SK-N-SH (cell line): ENCODE data around the gene LTBR. TPM values are rescaled to one million over a fixed set of nuclear protein-coding genes. Genes with fewer than 3 reads are reported as not detected.

Experiments used
- CTCF ChIA-PET: fragments of 300-600, 350-600 bp; formaldehyde crosslinking; extraction: SDS; loops from one replicate; lab custom pipeline; 2021; lab: Yijun Ruan, JAX
- POLR2A ChIA-PET: fragments of 350-600 bp; sonication (Branson Sonifier 250); formaldehyde crosslinking; extraction: SDS; loops from one replicate; lab custom pipeline; 2020; ENCODE audit warnings: antibody characterized with exemption, inconsistent platforms; lab: Yijun Ruan, JAX
- DNase-seq: peaks from one replicate; pipeline ENCODE4 v3.0.0; 2012
- H2AFZ ChIP-seq: fragments of 200-600 bp; sonication (generic); 2 replicates; pipeline ENCODE4 v1.8.1; 2016; ENCODE audit warnings: antibody characterized with exemption, mild to moderate bottlenecking, low read depth
- H3F3A ChIP-seq: fragments of 200-600 bp; sonication (generic); replicated peaks from 2 replicates; pipeline ENCODE3; 2016; ENCODE audit warnings: antibody characterized with exemption, mild to moderate bottlenecking; ENCODE audit not compliant: insufficient read depth
- H3K27ac ChIP-seq, 2 experiments: fragments of 200-500 bp in 1 of 2; fragments of 200-600 bp in 1 of 2; sonication (Bioruptor generic) in 1 of 2; sonication (generic), shearing (Covaris generic) in 1 of 2; 2 replicates each; pipeline versions ENCODE4 v1.5.1 to v1.6.1; 2014 to 2016; ENCODE audit warnings: low read depth in 2 of 2, inconsistent platforms in 1 of 2, low read length in 1 of 2, mild to moderate bottlenecking in 1 of 2, mixed read lengths in 1 of 2
- H3K27me3 ChIP-seq: fragments of 200-600 bp; sonication (generic), shearing (Covaris generic); 2 replicates; pipeline ENCODE4 v1.6.1; 2016; ENCODE audit warnings: mixed run types; ENCODE audit not compliant: insufficient read depth
- H3K36me3 ChIP-seq, 2 experiments: fragments of 200-500 bp in 1 of 2; fragments of 200-600 bp in 1 of 2; sonication (Bioruptor generic) in 1 of 2; sonication (generic) in 1 of 2; replicated peaks in 1 of 2; 2 replicates each; pipeline versions ENCODE3 to v1.5.1; 2014 to 2016; ENCODE audit warnings: low read length in 1 of 2, mild to moderate bottlenecking in 1 of 2; ENCODE audit not compliant: insufficient read depth in 2 of 2, control insufficient read depth in 1 of 2
- H3K4me1 ChIP-seq, 2 experiments: fragments of 200-500 bp in 1 of 2; fragments of 200-600 bp in 1 of 2; sonication (Bioruptor generic) in 1 of 2; sonication (generic), shearing (Covaris generic) in 1 of 2; 2 replicates each; pipeline versions ENCODE4 v1.5.1 to v1.6.1; 2014 to 2016; ENCODE audit warnings: low read depth in 1 of 2, low read length in 1 of 2, mixed run types in 1 of 2; ENCODE audit not compliant: insufficient read depth in 2 of 2, control insufficient read depth in 1 of 2
- H3K4me2 ChIP-seq: fragments of 200-600 bp; sonication (generic), shearing (Covaris generic); 2 replicates; pipeline ENCODE4 v1.6.1; 2017; ENCODE audit warnings: mixed run types
- H3K4me3 ChIP-seq, 2 experiments: fragments of 200-500 bp in 1 of 2; fragments of 200-600 bp in 1 of 2; sonication (Bioruptor generic) in 1 of 2; sonication (generic), shearing (Covaris generic) in 1 of 2; 2 replicates each; pipeline versions ENCODE4 v1.5.1 to v1.8.1; 2014 to 2016; ENCODE audit warnings: low read depth in 2 of 2, inconsistent platforms in 1 of 2, low read length in 1 of 2, mild to moderate bottlenecking in 1 of 2, mixed read lengths in 1 of 2, moderate library complexity in 1 of 2
- H3K79me2 ChIP-seq: fragments of 200-600 bp; sonication (generic); 2 replicates; pipeline ENCODE4 v1.8.1; 2017; ENCODE audit warnings: mild to moderate bottlenecking; ENCODE audit not compliant: insufficient read depth
- H3K9ac ChIP-seq: fragments of 200-600 bp; sonication (generic); 2 replicates; pipeline ENCODE4 v1.6.1; 2017; ENCODE audit warnings: mixed run types
- H3K9me2 ChIP-seq: fragments of 200-600 bp; sonication (generic); 2 replicates; pipeline ENCODE4 v1.6.1; 2017; ENCODE audit warnings: mixed run types
- H3K9me3 ChIP-seq: fragments of 200-600 bp; sonication (generic); 2 replicates; pipeline ENCODE4 v1.6.1; 2017; ENCODE audit warnings: mixed run types, mild to moderate bottlenecking, moderate library complexity
- H4K20me1 ChIP-seq: fragments of 200-600 bp; sonication (generic); 2 replicates; pipeline ENCODE4 v1.6.1; 2017; ENCODE audit warnings: mild to moderate bottlenecking, mixed run types; ENCODE audit not compliant: insufficient read depth
- ELF1 ChIP-seq: IDR thresholded peaks from 2 replicates; pipeline ENCODE4 v1.4.0; 2012
- EZH2phosphoT487 ChIP-seq: fragments of 200-600 bp; sonication (generic); IDR thresholded peaks from 2 replicates; pipeline ENCODE4 v1.6.1; 2017; ENCODE audit warnings: low read depth, mixed run types, mild to moderate bottlenecking, antibody characterized with exemption, moderate library complexity, borderline replicate concordance
- FOSL2 ChIP-seq: IDR thresholded peaks from 2 replicates; pipeline ENCODE4 v1.4.0; 2012; ENCODE audit warnings: low read depth, mild to moderate bottlenecking, moderate library complexity, borderline replicate concordance
- FOXJ3 ChIP-seq: sonication (generic); formaldehyde crosslinking; IDR thresholded peaks from 2 replicates; pipeline ENCODE4 v1.5.1; 2020; ENCODE audit warnings: mild to moderate bottlenecking, missing genetic modification reagents
- FOXM1 ChIP-seq: IDR thresholded peaks from 2 replicates; pipeline ENCODE4 v1.4.0; 2012; ENCODE audit warnings: low read depth, mild to moderate bottlenecking
- GABPA ChIP-seq: IDR thresholded peaks from 2 replicates; pipeline ENCODE4 v1.4.0; 2012; ENCODE audit warnings: low read depth, mild to moderate bottlenecking
- JUND ChIP-seq: IDR thresholded peaks from 2 replicates; pipeline ENCODE4 v1.4.0; 2012
- MEF2A ChIP-seq: IDR thresholded peaks from 2 replicates; pipeline ENCODE4 v1.4.0; 2012; ENCODE audit warnings: low read depth, borderline replicate concordance
- NFIC ChIP-seq: IDR thresholded peaks from 2 replicates; pipeline ENCODE4 v1.4.0; 2012; ENCODE audit warnings: borderline replicate concordance
- NRF1 ChIP-seq: IDR thresholded peaks from 2 replicates; pipeline ENCODE4 v1.6.1; 2012; ENCODE audit warnings: low read depth, mild to moderate bottlenecking, low read length
- POLR2AphosphoS5 ChIP-seq: IDR thresholded peaks from 2 replicates; pipeline ENCODE4 v1.6.1; 2012; ENCODE audit warnings: low read depth, low read length
- RCOR1 ChIP-seq: fragments of 150-350 bp; IDR thresholded peaks from 2 replicates; pipeline ENCODE4 v1.6.1; 2017; ENCODE audit warnings: antibody characterized with exemption, low read length
- RFX5 ChIP-seq: IDR thresholded peaks from 2 replicates; pipeline ENCODE4 v1.6.1; 2012; ENCODE audit warnings: mild to moderate bottlenecking, improper control_type of control experiment, low read length
- RXRA ChIP-seq: IDR thresholded peaks from 2 replicates; pipeline ENCODE4 v1.4.0; 2012; ENCODE audit warnings: low read depth, mild to moderate bottlenecking, borderline replicate concordance
- SMC3 ChIP-seq: IDR thresholded peaks from 2 replicates; pipeline ENCODE4 v1.6.1; 2012; ENCODE audit warnings: low read depth, low read length, improper control_type of control experiment
- TCF12 ChIP-seq: IDR thresholded peaks from 2 replicates; pipeline ENCODE4 v1.4.0; 2012
- TEAD4 ChIP-seq: IDR thresholded peaks from 2 replicates; pipeline ENCODE4 v1.4.0; 2012; ENCODE audit warnings: mild to moderate bottlenecking, borderline replicate concordance; ENCODE audit not compliant: insufficient read depth
- YY1 ChIP-seq: IDR thresholded peaks from 2 replicates; pipeline ENCODE4 v1.4.0; 2012; ENCODE audit warnings: low read depth, mild to moderate bottlenecking
- WGBS: methylation state at CpG from one replicate; pipeline ENCODE4 v1.1.6; 2017; ENCODE audit warnings: low lambda C conversion rate; 5-methylcytosine and 5-hydroxymethylcytosine counted together
- polyA plus RNA-seq, 3 experiments: library from polyadenylated mRNA; depleted of rRNA; stranded (reverse); fragments of >200 nt; gene quantifications; 2 replicates each; pipeline ENCODE4 v1.2.3, GENCODE V29; 2012
- TF ChIP-seq, protein P1 (sequence below): IDR thresholded peaks from 2 replicates; pipeline ENCODE4 v1.4.0; 2012; ENCODE audit warnings: low read depth, borderline replicate concordance
- TF ChIP-seq, protein P2 (sequence below): fragments of 150-350 bp; IDR thresholded peaks from 2 replicates; pipeline ENCODE4 v1.6.1; 2017; ENCODE audit warnings: antibody characterized with exemption, low read length, low read depth, borderline replicate concordance
- TF ChIP-seq, protein P3 (sequence below): fragments of 150-350 bp; IDR thresholded peaks from 2 replicates; pipeline ENCODE4 v1.6.1; 2016; ENCODE audit warnings: mild to moderate bottlenecking, low read depth, low read length
- TF ChIP-seq, protein P4 (sequence below): IDR thresholded peaks from 2 replicates; pipeline ENCODE4 v1.4.0; 2012; ENCODE audit warnings: low read depth

LTBR gene
- polyA plus RNA-seq, 1 of the 3 experiments (the other 2 are of a cell fraction) = 0.12 TPM

DNA sequence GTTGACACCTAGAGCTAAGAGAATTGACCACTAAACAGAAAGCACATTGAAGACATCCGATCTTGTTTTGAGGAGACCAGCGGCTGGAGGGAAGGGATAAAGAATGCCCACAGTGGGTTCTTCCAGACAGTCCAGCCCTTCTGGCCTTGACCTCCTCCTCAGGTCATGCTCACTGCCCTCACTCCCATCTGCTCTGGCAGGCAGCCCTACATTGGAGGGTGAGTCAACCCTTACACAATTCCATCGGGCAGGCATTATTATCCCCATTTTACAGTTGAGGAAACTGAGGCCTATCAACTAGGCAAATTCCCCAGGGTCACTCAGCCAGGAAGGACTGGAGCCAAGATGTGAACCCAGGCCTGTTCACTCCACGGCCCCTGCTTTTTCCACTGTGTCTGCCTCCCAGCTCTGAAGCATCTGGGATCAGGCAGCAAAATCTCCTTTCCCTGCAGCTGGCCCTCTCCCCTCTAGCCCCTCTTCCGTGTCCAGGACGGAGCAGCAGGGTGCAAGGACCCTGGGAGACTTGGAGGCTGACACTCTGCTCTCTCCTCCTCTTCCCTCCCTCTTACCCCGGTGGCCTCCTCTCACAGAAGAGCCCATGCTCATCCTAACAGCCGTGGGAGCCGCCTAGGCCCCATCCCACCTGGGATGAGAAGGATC lies 13.9 kb upstream of the LTBR start:
- ChIA-PET POLR2A (interaction anchor here (0.6 kb wide), 1 partner anchor 184 kb away, joined by 4 read pairs; no protein-coding TSS in a partner anchor), CTCF (interaction anchor here (1.5 to 1.6 kb wide), 2 partner anchors 95 to 382 kb away, joined by 3 to 4 read pairs; no protein-coding TSS in a partner anchor)
- Histone ChIP-seq H2AFZ (peak overlapping the region; percentile 38; the same call in 1 of the 2 replicates), H3K4me2 (0 out of 2 replicates have a peak overlapping the region, but pooled peaks have one; percentile 54), H3K9ac (peak overlapping the region; percentile 47; the same call in 1 of the 2 replicates), H3K4me1 (peaks cover 3 to 26% of the 10 kb centered on the region in 2 experiments; a peak in 3 of 4 replicates), H3K36me3 (no peaks in the 10 kb centered on the region), H3K79me2 (no peaks in the 10 kb centered on the region), H4K20me1 (no peaks in the 10 kb centered on the region), H3K4me3 (no peak overlapping the region), H3K27ac (peak overlapping the region in 1 of 2 experiments; percentile 74; a peak in 2 of 4 replicates), H3F3A (peaks cover 21% of the 10 kb centered on the region), H3K9me2 (no peaks in the 10 kb centered on the region), H3K9me3 (no peaks in the 10 kb centered on the region), H3K27me3 (no peaks in the 10 kb centered on the region)
- 80% methylated on average over 7 of the region's 9 CpGs for WGBS
- DNase-seq = no peak
- TF ChIP-seq JUND = no peak
- TF ChIP-seq RFX5 = no peak
- TF ChIP-seq NFIC = no peak
- TF ChIP-seq FOXM1 = no peak
- no peak for TF ChIP-seq MEF2A
- TF ChIP-seq FOXJ3 (CRISPR knock-in tag) = no peak
- no peak for TF ChIP-seq ELF1
- no peak for TF ChIP-seq EZH2phosphoT487
- no peak for TF ChIP-seq SMC3
- TF ChIP-seq, protein P1, sequence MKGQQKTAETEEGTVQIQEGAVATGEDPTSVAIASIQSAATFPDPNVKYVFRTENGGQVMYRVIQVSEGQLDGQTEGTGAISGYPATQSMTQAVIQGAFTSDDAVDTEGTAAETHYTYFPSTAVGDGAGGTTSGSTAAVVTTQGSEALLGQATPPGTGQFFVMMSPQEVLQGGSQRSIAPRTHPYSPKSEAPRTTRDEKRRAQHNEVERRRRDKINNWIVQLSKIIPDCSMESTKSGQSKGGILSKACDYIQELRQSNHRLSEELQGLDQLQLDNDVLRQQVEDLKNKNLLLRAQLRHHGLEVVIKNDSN = no peak

DNA sequence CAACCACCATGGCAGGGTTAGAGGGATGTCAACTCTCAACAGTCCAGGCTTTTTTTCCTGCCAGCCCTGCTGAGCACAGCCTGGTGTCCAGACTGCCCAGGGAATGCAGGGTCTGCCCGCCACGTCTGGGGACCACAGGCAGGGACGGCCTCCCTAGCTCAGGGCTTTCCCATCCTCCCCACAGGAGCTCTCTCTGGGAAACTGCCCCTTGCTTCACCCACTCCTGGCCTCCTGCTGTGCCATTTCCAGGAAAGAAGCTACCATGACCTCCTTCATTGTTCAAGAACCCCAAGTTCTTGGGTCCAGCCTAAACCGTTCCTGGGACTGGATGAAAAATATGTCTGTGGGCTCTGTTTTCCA lies 13.4 kb upstream of the LTBR start:
- ChIA-PET CTCF (interaction anchor here (1.5 to 1.6 kb wide), 2 partner anchors 95 to 382 kb away, joined by 3 to 4 read pairs; no protein-coding TSS in a partner anchor), POLR2A (interaction anchor here (0.6 kb wide), 1 partner anchor 184 kb away, joined by 4 read pairs; no protein-coding TSS in a partner anchor)
- Histone ChIP-seq H3K79me2 (no peaks in the 10 kb centered on the region), H2AFZ (peak overlapping the region; percentile 38; the same call in 1 of the 2 replicates), H3K9ac (peak overlapping the region; percentile 47; the same call in 1 of the 2 replicates), H3K4me2 (peak overlapping the region; percentile 54), H3K27me3 (no peaks in the 10 kb centered on the region), H3K4me3 (no peak overlapping the region), H3K27ac (peak overlapping the region in 1 of 2 experiments; percentile 74; a peak in 3 of 4 replicates), H4K20me1 (no peaks in the 10 kb centered on the region), H3K4me1 (peaks cover 4 to 26% of the 10 kb centered on the region in 2 experiments; a peak in 3 of 4 replicates), H3F3A (peaks cover 19% of the 10 kb centered on the region), H3K9me2 (no peaks in the 10 kb centered on the region), H3K9me3 (no peaks in the 10 kb centered on the region), H3K36me3 (no peaks in the 10 kb centered on the region)
- TF ChIP-seq TCF12 (no peak), RCOR1 (no peak), EZH2phosphoT487 (no peak), RXRA (no peak), ELF1 (no peak), GABPA (no peak), YY1 (no peak), TEAD4 (no peak), NFIC (no peak), POLR2AphosphoS5 (no peak), FOSL2 (no peak), NRF1 (no peak), RFX5 (no peak)
- TF ChIP-seq, protein P2, sequence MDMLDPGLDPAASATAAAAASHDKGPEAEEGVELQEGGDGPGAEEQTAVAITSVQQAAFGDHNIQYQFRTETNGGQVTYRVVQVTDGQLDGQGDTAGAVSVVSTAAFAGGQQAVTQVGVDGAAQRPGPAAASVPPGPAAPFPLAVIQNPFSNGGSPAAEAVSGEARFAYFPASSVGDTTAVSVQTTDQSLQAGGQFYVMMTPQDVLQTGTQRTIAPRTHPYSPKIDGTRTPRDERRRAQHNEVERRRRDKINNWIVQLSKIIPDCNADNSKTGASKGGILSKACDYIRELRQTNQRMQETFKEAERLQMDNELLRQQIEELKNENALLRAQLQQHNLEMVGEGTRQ = no peak
- TF ChIP-seq, protein P3, sequence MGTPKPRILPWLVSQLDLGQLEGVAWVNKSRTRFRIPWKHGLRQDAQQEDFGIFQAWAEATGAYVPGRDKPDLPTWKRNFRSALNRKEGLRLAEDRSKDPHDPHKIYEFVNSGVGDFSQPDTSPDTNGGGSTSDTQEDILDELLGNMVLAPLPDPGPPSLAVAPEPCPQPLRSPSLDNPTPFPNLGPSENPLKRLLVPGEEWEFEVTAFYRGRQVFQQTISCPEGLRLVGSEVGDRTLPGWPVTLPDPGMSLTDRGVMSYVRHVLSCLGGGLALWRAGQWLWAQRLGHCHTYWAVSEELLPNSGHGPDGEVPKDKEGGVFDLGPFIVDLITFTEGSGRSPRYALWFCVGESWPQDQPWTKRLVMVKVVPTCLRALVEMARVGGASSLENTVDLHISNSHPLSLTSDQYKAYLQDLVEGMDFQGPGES = no peak
- TF ChIP-seq, protein P4, sequence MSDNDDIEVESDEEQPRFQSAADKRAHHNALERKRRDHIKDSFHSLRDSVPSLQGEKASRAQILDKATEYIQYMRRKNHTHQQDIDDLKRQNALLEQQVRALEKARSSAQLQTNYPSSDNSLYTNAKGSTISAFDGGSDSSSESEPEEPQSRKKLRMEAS = no peak
- DNase-seq = no peak
- 88% methylated on average over 4 of the region's 4 CpGs for WGBS
